ENCODE data around the gene CDCA7.

DNA sequence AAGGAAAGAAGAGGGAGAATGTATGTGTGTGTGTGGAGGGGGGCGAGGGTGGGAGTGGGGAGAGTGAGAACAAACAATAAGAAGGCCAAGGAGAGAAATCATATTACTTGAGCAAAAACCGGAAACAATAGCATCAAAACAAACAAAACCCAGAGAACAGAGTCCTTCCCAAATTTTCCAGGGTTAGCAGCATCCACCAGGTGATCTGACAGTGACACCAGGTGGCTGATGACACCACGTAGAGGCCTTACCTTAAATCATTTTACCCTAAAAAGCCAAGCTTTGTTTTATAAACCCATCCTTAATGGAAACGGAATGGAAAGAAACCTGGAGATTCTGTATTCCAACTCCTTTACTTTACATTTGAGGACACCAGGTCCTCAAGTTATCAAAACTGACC is 42.9 kb downstream of the CDCA7 start:
- TF ChIP-seq POLR2AphosphoS5 (IDR thresholded peaks at IDR 0.05) (no peak), POLR2A (IDR thresholded peaks at IDR 0.05) (no peak)

Measured in upper lobe of left lung (tissue), 4 donors.